Measurements from ENCODE around the gene KCNJ6. TPM values are rescaled to one million over a fixed set of nuclear protein-coding genes. Genes with fewer than 3 reads are reported as not detected.

The KCNJ6 gene
- total and polyA plus RNA-seq, 2 of the 8 experiments (the other 6 are each of a cell fraction or from before 2014, with no cell fraction given) = 0.51 to 1.2 TPM

- TF ChIP-seq CHD7 (IDR thresholded peaks at IDR 0.05; ENCODE audit: insufficient replicate concordance, low read length) = no peak
- TF ChIP-seq YY1 (IDR thresholded peaks at IDR 0.05; ENCODE audit: low read depth, low read length) = no peak
- TF ChIP-seq EZH2 (IDR thresholded peaks at IDR 0.05; ENCODE audit: low read depth, low read length, severe bottlenecking) = no peak
- no peak for TF ChIP-seq KDM5A (IDR thresholded peaks at IDR 0.05; ENCODE audit: low read length)
- no peak for TF ChIP-seq TEAD4 (IDR thresholded peaks at IDR 0.05; ENCODE audit: low read depth, low read length)
- no peak for TF ChIP-seq CBX5 (IDR thresholded peaks at IDR 0.05; ENCODE audit: low read depth, low read length)
- no peak for TF ChIP-seq CEBPB (IDR thresholded peaks at IDR 0.05; ENCODE audit: low read depth, low read length)
- TF ChIP-seq USF2 (IDR thresholded peaks at IDR 0.05; ENCODE audit: low read length) = no peak
- no peak for TF ChIP-seq RNF2 (IDR thresholded peaks at IDR 0.05; ENCODE audit: borderline replicate concordance, low read depth, low read length, missing control alignments, poor library complexity, severe bottlenecking)
These were observed 285.4 kb downstream of the KCNJ6 start (continued) for GRCh38 chr21:37630872-37631271.
